Measurements from ENCODE around the gene C3orf22. TPM values are rescaled to one million over a fixed set of nuclear protein-coding genes. Genes with fewer than 3 reads are reported as not detected.

The C3orf22 gene
- total and polyA plus RNA-seq, 2 experiments from 2014 or later = not detected

- no peak overlapping the region for H3K4me3 ChIP-seq
- H3K27me3 ChIP-seq = no peaks in the 10 kb centered on the region
- H3K9me3 ChIP-seq (ENCODE audit: low read depth) = no peaks in the 10 kb centered on the region
- no peak for DNase-seq (ENCODE audit: low read depth in 1 of 2, low spot score in 1 of 2)
- no peak overlapping the region for H3K27ac ChIP-seq
- no peaks in the 10 kb centered on the region for H3K4me1 ChIP-seq (ENCODE audit: low read depth)
- no peaks in the 10 kb centered on the region for H3K36me3 ChIP-seq
- no peak for TF ChIP-seq CTCF (IDR thresholded peaks at IDR 0.05; ENCODE audit: low read depth, low read length)
These were observed 44.6 kb downstream of the C3orf22 start for GRCh38 chr3:126514161-126514560.

- H3K4me1 ChIP-seq (ENCODE audit: low read depth) = no peaks in the 10 kb centered on the region
- H3K27me3 ChIP-seq = no peaks in the 10 kb centered on the region
- TF ChIP-seq CTCF (IDR thresholded peaks at IDR 0.05; ENCODE audit: low read depth, low read length) = no peak
- no peaks in the 10 kb centered on the region for H3K36me3 ChIP-seq
- H3K9me3 ChIP-seq (ENCODE audit: low read depth) = no peaks in the 10 kb centered on the region
- no peak overlapping the region for H3K27ac ChIP-seq
- no peak overlapping the region for H3K4me3 ChIP-seq
- no peak for DNase-seq (ENCODE audit: low read depth in 1 of 2, low spot score in 1 of 2)
These were observed 45.6 kb downstream of the C3orf22 start for GRCh38 chr3:126512916-126513650.

GRCh38 chr3:126512026-126512425 lies 46.7 kb downstream of the C3orf22 start:
- H3K27ac ChIP-seq = no peak overlapping the region
- H3K4me1 ChIP-seq (ENCODE audit: low read depth) = no peaks in the 10 kb centered on the region
- DNase-seq (ENCODE audit: low read depth in 1 of 2, low spot score in 1 of 2) = no peak
- H3K36me3 ChIP-seq = no peaks in the 10 kb centered on the region
- no peaks in the 10 kb centered on the region for H3K9me3 ChIP-seq (ENCODE audit: low read depth)
- H3K27me3 ChIP-seq = no peaks in the 10 kb centered on the region
- TF ChIP-seq CTCF (IDR thresholded peaks at IDR 0.05; ENCODE audit: low read depth, low read length) = no peak
- no peak overlapping the region for H3K4me3 ChIP-seq

- no peak overlapping the region for H3K4me3 ChIP-seq
- no peak for TF ChIP-seq CTCF (IDR thresholded peaks at IDR 0.05; ENCODE audit: low read depth, low read length)
- no peak overlapping the region for H3K27ac ChIP-seq
- no peaks in the 10 kb centered on the region for H3K27me3 ChIP-seq
- H3K4me1 ChIP-seq (ENCODE audit: low read depth) = no peaks in the 10 kb centered on the region
- H3K9me3 ChIP-seq (ENCODE audit: low read depth) = no peaks in the 10 kb centered on the region
- no peaks in the 10 kb centered on the region for H3K36me3 ChIP-seq
- no peak for DNase-seq (ENCODE audit: low read depth in 1 of 2, low spot score in 1 of 2)
These were observed 47.4 kb downstream of the C3orf22 start for GRCh38 chr3:126511291-126511690.

- H3K27ac ChIP-seq = no peak overlapping the region
- H3K36me3 ChIP-seq = no peaks in the 10 kb centered on the region
- no peaks in the 10 kb centered on the region for H3K9me3 ChIP-seq (ENCODE audit: low read depth)
- no peak for TF ChIP-seq CTCF (IDR thresholded peaks at IDR 0.05; ENCODE audit: low read depth, low read length)
- H3K4me1 ChIP-seq (ENCODE audit: low read depth) = no peaks in the 10 kb centered on the region
- DNase-seq (ENCODE audit: low read depth in 1 of 2, low spot score in 1 of 2) = no peak
- no peaks in the 10 kb centered on the region for H3K27me3 ChIP-seq
- H3K4me3 ChIP-seq = no peak overlapping the region
These were observed 48.3 kb downstream of the C3orf22 start for GRCh38 chr3:126510308-126510910.

All from cardiac muscle cell (in vitro differentiated cells and primary cell).